Measurements from ENCODE around the gene DMAC1.

Gene DMAC1

GRCh38 chr9:7782400-7783120, 17.0 kb downstream of the DMAC1 start:
- peak; percentile 4 for DNase-seq

GRCh38 chr9:7780261-7780988, 19.2 kb downstream of the DMAC1 start:
- no peak for DNase-seq

GRCh38 chr9:7778851-7779600, 20.6 kb downstream of the DMAC1 start:
- no peak for DNase-seq

- peak; percentile 96 for DNase-seq
Measured at GRCh38 chr9:7777771-7778170, 21.8 kb downstream of the DMAC1 start.

GRCh38 chr9:7770111-7770510, 29.5 kb downstream of the DMAC1 start:
- no peak for DNase-seq

GRCh38 chr9:7762600-7762999, 37.0 kb downstream of the DMAC1 start:
- DNase-seq = no peak

GRCh38 chr9:7760014-7760415, 39.6 kb downstream of the DMAC1 start:
- no peak for DNase-seq

GRCh38 chr9:7756088-7756487, 43.5 kb downstream of the DMAC1 start:
- DNase-seq = no peak

- DNase-seq = no peak
Measured at GRCh38 chr9:7752481-7752880, 47.1 kb downstream of the DMAC1 start.

Measured in NCI-H1105 (cell line).